Neural progenitor cell (in vitro differentiated cells): ENCODE measurements around the gene BRWD1.

Experiments
- CTCF ChIP-seq: fragments of 200-600 bp; sonication (generic); IDR thresholded peaks from 2 replicates; pipeline ENCODE4 v1.5.1; 2017; ENCODE audit warnings: antibody characterized with exemption, mild to moderate bottlenecking
- EZH2 ChIP-seq: fragments of 200-600 bp; sonication (generic); IDR thresholded peaks from 2 replicates; pipeline ENCODE4 v1.6.1; 2017; ENCODE audit warnings: antibody characterized with exemption, mild to moderate bottlenecking, moderate library complexity
- EZH2phosphoT487 ChIP-seq: fragments of 200-600 bp; sonication (generic); IDR thresholded peaks from 2 replicates; pipeline ENCODE4 v1.6.1; 2017; ENCODE audit warnings: antibody characterized with exemption

- TF ChIP-seq CTCF (no peak), EZH2phosphoT487 (no peak), EZH2 (no peak)
Observed at GRCh38 chr21:39148975-39149374, 164.5 kb downstream of the BRWD1 start.
